Psoas muscle (tissue), 8 donors: Measurements from ENCODE around the gene NEK7. TPM values are rescaled to one million over a fixed set of nuclear protein-coding genes. Genes with fewer than 3 reads are reported as not detected.

Experiments
- ATAC-seq, 4 donors: fragments of 200-7000 bp; cut with Tn5 transposase; one replicate each; pipeline ENCODE4 v1.9.1; 2020; ENCODE audit warnings: moderate library complexity in 3 of 4, mild to moderate bottlenecking in 2 of 4
- DNase-seq, 2 donors: peaks; one replicate each; pipeline ENCODE4 v3.0.0-alpha.2; 2020
- H3K27ac ChIP-seq: fragments of 200-600 bp; one replicate; pipeline ENCODE4 v1.8.0; 2022
- H3K27me3 ChIP-seq, 3 donors: fragments of 200-600 bp in 1 of 3; one replicate each; pipeline versions ENCODE4 v1.6.1 to v1.8.0; 2013 to 2022; ENCODE audit warnings: low read length in 2 of 3, mild to moderate bottlenecking in 2 of 3, moderate library complexity in 1 of 3; ENCODE audit not compliant: insufficient read depth in 3 of 3
- H3K36me3 ChIP-seq, 2 donors: fragments of 200-600 bp in 1 of 2; one replicate each; pipeline versions ENCODE4 v1.6.1 to v1.8.0; 2013 to 2022; ENCODE audit warnings: low read depth in 1 of 2, mild to moderate bottlenecking in 1 of 2, moderate library complexity in 1 of 2; ENCODE audit not compliant: insufficient read depth in 1 of 2
- H3K4me1 ChIP-seq: fragments of 200-600 bp; one replicate; pipeline ENCODE4 v1.8.0; 2022
- H3K4me3 ChIP-seq: fragments of 200-600 bp; one replicate; pipeline ENCODE4 v1.8.0; 2022; ENCODE audit warnings: mild to moderate bottlenecking
- H3K9me3 ChIP-seq: fragments of 200-600 bp; one replicate; pipeline ENCODE4 v1.8.0; 2022
- CTCF ChIP-seq: fragments of 200-600 bp; IDR thresholded peaks from one replicate; pipeline ENCODE4 v1.8.0; 2022; ENCODE audit warnings: antibody characterized with exemption
- whole genome bisulfite sequencing, 3 donors: extraction: QIAGEN DNeasy Blood & Tissue Kit; methylation state at CpG; one replicate each; pipeline versions ENCODE4 v1.1.6 to v1.1.7; 2013; 5-methylcytosine and 5-hydroxymethylcytosine counted together
- intact Hi-C, 2 donors: fragments of 100-400 bp; cut with DNase I; formaldehyde crosslinking; loops; one replicate each; pipeline versions ENCODE4 v1.11.0 to v1.14.2; 2022
- polyA plus RNA-seq, 3 donors: library from polyadenylated mRNA; stranded (reverse); fragments of 200-250 nt; gene quantifications; one replicate each; pipeline ENCODE4 v1.2.3, GENCODE V29; 2013
- total RNA-seq, 4 donors: library from RNA; stranded (reverse); fragmentation: NEBNext Ultra II Directional in 2 of 4; extraction: Animal tissue kit (Norgen Biotek cat#: 25700) in 2 of 4; gene quantifications; one replicate each; pipeline versions ENCODE4 v1.2.1 to v1.2.4, GENCODE V29; 2021 to 2023
- donor health status: healthy with polysubstance abuse.
- donor health status: DM: no; HTN: no; CAD: no; lungs with moderate emphysema.
- donor health status: Bipolar disorder and iron deficiency.
- donor health status: healthy.
- donor health status: DM: yes; HTN: yes; CAD: no.
- donor health status: DM: no; HTN: no; CAD: no.
- donor health status: DM: no; HTN: no; CAD: no.
- donor health status: DM: yes; HTN: yes; CAD: no.

The NEK7 gene
- total and polyA plus RNA-seq, 7 donors: 10.1 to 88.2 (median 61.3) TPM

GRCh38 chr1:198160222-198160621, 3.4 kb downstream of the NEK7 start:
- H3K9me3 ChIP-seq: no peaks in the 10 kb centered on the region
- no peak for TF ChIP-seq CTCF
- H3K27me3 ChIP-seq: no peaks in the 10 kb centered on the region
- intact Hi-C loops: loop anchor here (10.0 kb wide), 2 partner anchors 55 to 105 kb away; no protein-coding TSS in a partner anchor
- H3K4me3 ChIP-seq: no peak overlapping the region
- WGBS, 3 donors: 62 to 64% (median 62%) methylated on average over 7 of the region's 7 CpGs
- peak overlapping the region; percentile 94 for H3K27ac ChIP-seq
- no peaks in the 10 kb centered on the region for H3K36me3 ChIP-seq
- peaks cover 34% of the 10 kb centered on the region for H3K4me1 ChIP-seq
- ATAC-seq (no peak), DNase-seq (no peak)

- Histone ChIP-seq H3K27ac (no peak overlapping the region), H3K36me3 (no peaks in the 10 kb centered on the region), H3K4me3 (no peak overlapping the region), H3K4me1 (peaks cover 33% of the 10 kb centered on the region), H3K27me3 (no peaks in the 10 kb centered on the region), H3K9me3 (no peaks in the 10 kb centered on the region)
- ATAC-seq: no peak
- WGBS, 3 donors: 96 to 99% (median 98%) methylated on average over 4 of the region's 4 CpGs
- intact Hi-C loops: loop anchor here (10.0 kb wide), 2 partner anchors 54 to 104 kb away; no protein-coding TSS in a partner anchor
- no peak for DNase-seq
- no peak for TF ChIP-seq CTCF
These were observed 4.3 kb downstream of the NEK7 start for GRCh38 chr1:198160946-198161614.

- WGBS, 3 donors: 93 to 100% (median 98%) methylated on average over 2 of the region's 2 CpGs
- no peak for DNase-seq
- H3K4me1 ChIP-seq: peaks cover 39% of the 10 kb centered on the region
These were observed 4.9 kb downstream of the NEK7 start for GRCh38 chr1:198161718-198162090.

GRCh38 chr1:198162091-198162767, 5.4 kb downstream of the NEK7 start:
- WGBS, 3 donors: 83 to 89% (median 89%) methylated on average over 2 of the region's 2 CpGs
- ATAC-seq (no peak), DNase-seq (no peak)
- Histone ChIP-seq H3K36me3 (no peaks in the 10 kb centered on the region), H3K27ac (no peak overlapping the region), H3K4me1 (peaks cover 44% of the 10 kb centered on the region), H3K9me3 (no peaks in the 10 kb centered on the region), H3K27me3 (no peaks in the 10 kb centered on the region), H3K4me3 (no peak overlapping the region)
- intact Hi-C loops: loop anchor here (10.0 kb wide), 2 partner anchors 53 to 103 kb away; no protein-coding TSS in a partner anchor
- no peak for TF ChIP-seq CTCF

More at GRCh38 chr1:198161718-198162090, 4.9 kb downstream of the NEK7 start:
- Histone ChIP-seq H3K27me3 (no peaks in the 10 kb centered on the region), H3K9me3 (no peaks in the 10 kb centered on the region), H3K36me3 (no peaks in the 10 kb centered on the region), H3K4me3 (no peak overlapping the region), H3K27ac (no peak overlapping the region)
- TF ChIP-seq CTCF: no peak
- intact Hi-C loops: loop anchor here (10.0 kb wide), 2 partner anchors 53 to 103 kb away; no protein-coding TSS in a partner anchor
- ATAC-seq: no peak
